ENCODE data around the gene ARHGEF35.
"Not testable (repeated sequence)": the region's sequence is repeated elsewhere in the genome, so short reads cannot be mapped to it uniquely, and the experiment has no call there.

DNA sequence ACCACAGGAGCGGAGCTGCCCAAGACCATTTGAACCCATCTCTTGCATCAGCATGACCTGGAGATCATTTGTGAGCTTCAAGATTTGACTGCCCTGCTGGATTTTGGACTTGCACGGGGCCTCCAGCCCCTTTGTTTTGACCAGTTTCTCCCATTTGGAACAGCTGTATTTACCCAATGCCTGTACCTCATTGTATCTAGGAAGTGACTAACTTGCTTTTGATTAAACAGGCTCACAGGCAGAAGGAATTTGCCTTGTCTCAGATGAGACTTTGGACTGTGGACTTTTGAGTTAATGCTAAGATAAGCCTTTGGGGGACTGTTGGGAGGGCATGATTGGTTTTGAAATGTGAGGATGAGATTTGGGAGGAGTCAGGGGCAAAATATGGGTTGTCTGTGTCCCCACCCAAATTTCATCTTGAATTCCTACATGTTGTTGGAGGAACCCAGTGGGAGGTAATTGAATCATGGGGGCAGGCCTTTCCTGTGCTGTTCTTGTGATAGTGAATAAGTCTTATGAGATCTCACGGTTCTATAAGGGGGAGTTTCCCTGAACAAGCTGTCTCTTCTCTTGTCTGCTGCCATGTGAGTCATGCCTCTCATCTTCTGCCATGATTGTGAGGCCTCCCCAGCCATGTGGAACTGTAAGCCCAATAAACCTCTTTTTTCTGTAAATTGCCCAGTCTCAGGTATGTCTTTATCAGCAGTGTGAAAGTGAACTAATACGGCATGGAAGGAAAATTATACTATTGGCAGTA lies 23.9 kb downstream of the ARHGEF35 start:
- TF ChIP-seq, protein P1, sequence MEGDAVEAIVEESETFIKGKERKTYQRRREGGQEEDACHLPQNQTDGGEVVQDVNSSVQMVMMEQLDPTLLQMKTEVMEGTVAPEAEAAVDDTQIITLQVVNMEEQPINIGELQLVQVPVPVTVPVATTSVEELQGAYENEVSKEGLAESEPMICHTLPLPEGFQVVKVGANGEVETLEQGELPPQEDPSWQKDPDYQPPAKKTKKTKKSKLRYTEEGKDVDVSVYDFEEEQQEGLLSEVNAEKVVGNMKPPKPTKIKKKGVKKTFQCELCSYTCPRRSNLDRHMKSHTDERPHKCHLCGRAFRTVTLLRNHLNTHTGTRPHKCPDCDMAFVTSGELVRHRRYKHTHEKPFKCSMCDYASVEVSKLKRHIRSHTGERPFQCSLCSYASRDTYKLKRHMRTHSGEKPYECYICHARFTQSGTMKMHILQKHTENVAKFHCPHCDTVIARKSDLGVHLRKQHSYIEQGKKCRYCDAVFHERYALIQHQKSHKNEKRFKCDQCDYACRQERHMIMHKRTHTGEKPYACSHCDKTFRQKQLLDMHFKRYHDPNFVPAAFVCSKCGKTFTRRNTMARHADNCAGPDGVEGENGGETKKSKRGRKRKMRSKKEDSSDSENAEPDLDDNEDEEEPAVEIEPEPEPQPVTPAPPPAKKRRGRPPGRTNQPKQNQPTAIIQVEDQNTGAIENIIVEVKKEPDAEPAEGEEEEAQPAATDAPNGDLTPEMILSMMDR (IDR thresholded peaks at IDR 0.05): not testable (repeated sequence)
- TF ChIP-seq MEF2A (IDR thresholded peaks at IDR 0.05; ENCODE audit: borderline replicate concordance, low read depth); RFX5 (IDR thresholded peaks at IDR 0.05; ENCODE audit: low read length); FOXM1 (IDR thresholded peaks at IDR 0.05; ENCODE audit: low read depth); GABPA (IDR thresholded peaks at IDR 0.05; ENCODE audit: low read depth); TAF1 (IDR thresholded peaks at IDR 0.05; ENCODE audit: borderline replicate concordance, low read depth, low read length); POLR2AphosphoS5 (IDR thresholded peaks at IDR 0.05; ENCODE audit: low read depth, low read length); RAD21 (IDR thresholded peaks at IDR 0.05; ENCODE audit: low read length); EP300 (IDR thresholded peaks at IDR 0.05; ENCODE audit: borderline replicate concordance in 1 of 2, low read depth in 1 of 2, low read length in 1 of 2): not testable (repeated sequence)
- TF ChIP-seq, protein P2, sequence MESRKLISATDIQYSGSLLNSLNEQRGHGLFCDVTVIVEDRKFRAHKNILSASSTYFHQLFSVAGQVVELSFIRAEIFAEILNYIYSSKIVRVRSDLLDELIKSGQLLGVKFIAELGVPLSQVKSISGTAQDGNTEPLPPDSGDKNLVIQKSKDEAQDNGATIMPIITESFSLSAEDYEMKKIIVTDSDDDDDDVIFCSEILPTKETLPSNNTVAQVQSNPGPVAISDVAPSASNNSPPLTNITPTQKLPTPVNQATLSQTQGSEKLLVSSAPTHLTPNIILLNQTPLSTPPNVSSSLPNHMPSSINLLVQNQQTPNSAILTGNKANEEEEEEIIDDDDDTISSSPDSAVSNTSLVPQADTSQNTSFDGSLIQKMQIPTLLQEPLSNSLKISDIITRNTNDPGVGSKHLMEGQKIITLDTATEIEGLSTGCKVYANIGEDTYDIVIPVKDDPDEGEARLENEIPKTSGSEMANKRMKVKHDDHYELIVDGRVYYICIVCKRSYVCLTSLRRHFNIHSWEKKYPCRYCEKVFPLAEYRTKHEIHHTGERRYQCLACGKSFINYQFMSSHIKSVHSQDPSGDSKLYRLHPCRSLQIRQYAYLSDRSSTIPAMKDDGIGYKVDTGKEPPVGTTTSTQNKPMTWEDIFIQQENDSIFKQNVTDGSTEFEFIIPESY (IDR thresholded peaks at IDR 0.05; ENCODE audit: borderline replicate concordance, low read depth): not testable (repeated sequence)
